ENCODE data around the gene UPK3B.
"Not testable (repeated sequence)": the region's sequence is repeated elsewhere in the genome, so short reads cannot be mapped to it uniquely, and the experiment has no call there.

GRCh38 chr7:76499924-76500241 is 10.5 kb upstream of the UPK3B start:
- TF ChIP-seq CTCF (IDR thresholded peaks at IDR 0.05; ENCODE audit: extremely low read depth in 1 of 2, insufficient read depth in 1 of 2, low read depth in 1 of 2, low read length in 2 of 2); EZH2 (IDR thresholded peaks at IDR 0.05; ENCODE audit: borderline replicate concordance, low read depth, low read length, severe bottlenecking); POLR2A (IDR thresholded peaks at IDR 0.05; ENCODE audit: low read depth, low read length); POLR2AphosphoS5 (IDR thresholded peaks at IDR 0.05; ENCODE audit: insufficient read depth, low read depth, low read length); GATA2 (IDR thresholded peaks at IDR 0.05; ENCODE audit: insufficient read depth, insufficient read length, low read depth, low read length); JUN (IDR thresholded peaks at IDR 0.05; ENCODE audit: borderline replicate concordance, insufficient read depth, insufficient read length, low read depth); MYC (IDR thresholded peaks at IDR 0.05; ENCODE audit: low read depth, low read length); FOS (IDR thresholded peaks at IDR 0.05; ENCODE audit: borderline replicate concordance, insufficient read depth, low read length): not testable (repeated sequence)
- TF ChIP-seq, protein P1, sequence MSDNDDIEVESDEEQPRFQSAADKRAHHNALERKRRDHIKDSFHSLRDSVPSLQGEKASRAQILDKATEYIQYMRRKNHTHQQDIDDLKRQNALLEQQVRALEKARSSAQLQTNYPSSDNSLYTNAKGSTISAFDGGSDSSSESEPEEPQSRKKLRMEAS (IDR thresholded peaks at IDR 0.05; ENCODE audit: insufficient read depth, insufficient read length) = not testable (repeated sequence)
